SK-N-SH (cell line): ENCODE data around the gene PSIP1. TPM values are rescaled to one million over a fixed set of nuclear protein-coding genes. Genes with fewer than 3 reads are reported as not detected.

Source experiments
- CTCF ChIA-PET: fragments of 300-600, 350-600 bp; formaldehyde crosslinking; extraction: SDS; loops from one replicate; lab custom pipeline; 2021; lab: Yijun Ruan, JAX
- POLR2A ChIA-PET: fragments of 350-600 bp; sonication (Branson Sonifier 250); formaldehyde crosslinking; extraction: SDS; loops from one replicate; lab custom pipeline; 2020; ENCODE audit warnings: antibody characterized with exemption, inconsistent platforms; lab: Yijun Ruan, JAX
- DNase-seq: peaks from one replicate; pipeline ENCODE4 v3.0.0; 2012
- H2AFZ ChIP-seq: fragments of 200-600 bp; sonication (generic); 2 replicates; pipeline ENCODE4 v1.8.1; 2016; ENCODE audit warnings: antibody characterized with exemption, mild to moderate bottlenecking, low read depth
- H3F3A ChIP-seq: fragments of 200-600 bp; sonication (generic); replicated peaks from 2 replicates; pipeline ENCODE3; 2016; ENCODE audit warnings: antibody characterized with exemption, mild to moderate bottlenecking; ENCODE audit not compliant: insufficient read depth
- H3K27ac ChIP-seq, 2 experiments: fragments of 200-500 bp in 1 of 2; fragments of 200-600 bp in 1 of 2; sonication (Bioruptor generic) in 1 of 2; sonication (generic), shearing (Covaris generic) in 1 of 2; 2 replicates each; pipeline versions ENCODE4 v1.5.1 to v1.6.1; 2014 to 2016; ENCODE audit warnings: low read depth in 2 of 2, inconsistent platforms in 1 of 2, low read length in 1 of 2, mild to moderate bottlenecking in 1 of 2, mixed read lengths in 1 of 2
- H3K27me3 ChIP-seq: fragments of 200-600 bp; sonication (generic), shearing (Covaris generic); 2 replicates; pipeline ENCODE4 v1.6.1; 2016; ENCODE audit warnings: mixed run types; ENCODE audit not compliant: insufficient read depth
- H3K36me3 ChIP-seq, 2 experiments: fragments of 200-500 bp in 1 of 2; fragments of 200-600 bp in 1 of 2; sonication (Bioruptor generic) in 1 of 2; sonication (generic) in 1 of 2; replicated peaks in 1 of 2; 2 replicates each; pipeline versions ENCODE3 to v1.5.1; 2014 to 2016; ENCODE audit warnings: low read length in 1 of 2, mild to moderate bottlenecking in 1 of 2; ENCODE audit not compliant: insufficient read depth in 2 of 2, control insufficient read depth in 1 of 2
- H3K4me1 ChIP-seq, 2 experiments: fragments of 200-500 bp in 1 of 2; fragments of 200-600 bp in 1 of 2; sonication (Bioruptor generic) in 1 of 2; sonication (generic), shearing (Covaris generic) in 1 of 2; 2 replicates each; pipeline versions ENCODE4 v1.5.1 to v1.6.1; 2014 to 2016; ENCODE audit warnings: low read depth in 1 of 2, low read length in 1 of 2, mixed run types in 1 of 2; ENCODE audit not compliant: insufficient read depth in 2 of 2, control insufficient read depth in 1 of 2
- H3K4me2 ChIP-seq: fragments of 200-600 bp; sonication (generic), shearing (Covaris generic); 2 replicates; pipeline ENCODE4 v1.6.1; 2017; ENCODE audit warnings: mixed run types
- H3K4me3 ChIP-seq, 2 experiments: fragments of 200-500 bp in 1 of 2; fragments of 200-600 bp in 1 of 2; sonication (Bioruptor generic) in 1 of 2; sonication (generic), shearing (Covaris generic) in 1 of 2; 2 replicates each; pipeline versions ENCODE4 v1.5.1 to v1.8.1; 2014 to 2016; ENCODE audit warnings: low read depth in 2 of 2, inconsistent platforms in 1 of 2, low read length in 1 of 2, mild to moderate bottlenecking in 1 of 2, mixed read lengths in 1 of 2, moderate library complexity in 1 of 2
- H3K79me2 ChIP-seq: fragments of 200-600 bp; sonication (generic); 2 replicates; pipeline ENCODE4 v1.8.1; 2017; ENCODE audit warnings: mild to moderate bottlenecking; ENCODE audit not compliant: insufficient read depth
- H3K9ac ChIP-seq: fragments of 200-600 bp; sonication (generic); 2 replicates; pipeline ENCODE4 v1.6.1; 2017; ENCODE audit warnings: mixed run types
- H3K9me2 ChIP-seq: fragments of 200-600 bp; sonication (generic); 2 replicates; pipeline ENCODE4 v1.6.1; 2017; ENCODE audit warnings: mixed run types
- H3K9me3 ChIP-seq: fragments of 200-600 bp; sonication (generic); 2 replicates; pipeline ENCODE4 v1.6.1; 2017; ENCODE audit warnings: mixed run types, mild to moderate bottlenecking, moderate library complexity
- H4K20me1 ChIP-seq: fragments of 200-600 bp; sonication (generic); 2 replicates; pipeline ENCODE4 v1.6.1; 2017; ENCODE audit warnings: mild to moderate bottlenecking, mixed run types; ENCODE audit not compliant: insufficient read depth
- CHD2 ChIP-seq: fragments of 150-350 bp; IDR thresholded peaks from 2 replicates; pipeline ENCODE4 v1.6.1; 2018; ENCODE audit warnings: low read length; ENCODE audit not compliant: partially characterized antibody
- JUND ChIP-seq: IDR thresholded peaks from 2 replicates; pipeline ENCODE4 v1.4.0; 2012
- MXI1 ChIP-seq: IDR thresholded peaks from 2 replicates; pipeline ENCODE4 v1.6.1; 2012; ENCODE audit warnings: mild to moderate bottlenecking, low read depth, low read length, improper control_type of control experiment
- NRF1 ChIP-seq: IDR thresholded peaks from 2 replicates; pipeline ENCODE4 v1.6.1; 2012; ENCODE audit warnings: low read depth, mild to moderate bottlenecking, low read length
- RCOR1 ChIP-seq: fragments of 150-350 bp; IDR thresholded peaks from 2 replicates; pipeline ENCODE4 v1.6.1; 2017; ENCODE audit warnings: antibody characterized with exemption, low read length
- RXRA ChIP-seq: IDR thresholded peaks from 2 replicates; pipeline ENCODE4 v1.4.0; 2012; ENCODE audit warnings: low read depth, mild to moderate bottlenecking, borderline replicate concordance
- SIN3A ChIP-seq: IDR thresholded peaks from 2 replicates; pipeline ENCODE4 v1.6.1; 2012; ENCODE audit warnings: low read depth, mild to moderate bottlenecking, low read length, moderate library complexity, borderline replicate concordance
- SMC3 ChIP-seq: IDR thresholded peaks from 2 replicates; pipeline ENCODE4 v1.6.1; 2012; ENCODE audit warnings: low read depth, low read length, improper control_type of control experiment
- TEAD4 ChIP-seq: IDR thresholded peaks from 2 replicates; pipeline ENCODE4 v1.4.0; 2012; ENCODE audit warnings: mild to moderate bottlenecking, borderline replicate concordance; ENCODE audit not compliant: insufficient read depth
- YY1 ChIP-seq: IDR thresholded peaks from 2 replicates; pipeline ENCODE4 v1.4.0; 2012; ENCODE audit warnings: low read depth, mild to moderate bottlenecking
- WGBS: methylation state at CpG from one replicate; pipeline ENCODE4 v1.1.6; 2017; ENCODE audit warnings: low lambda C conversion rate; 5-methylcytosine and 5-hydroxymethylcytosine counted together
- polyA plus RNA-seq, 3 experiments: library from polyadenylated mRNA; depleted of rRNA; stranded (reverse); fragments of >200 nt; gene quantifications; 2 replicates each; pipeline ENCODE4 v1.2.3, GENCODE V29; 2012
- TF ChIP-seq, protein P1 (sequence below): fragments of 200-600 bp; sonication (generic); IDR thresholded peaks from 2 replicates; pipeline ENCODE4 v1.6.1; 2017; ENCODE audit warnings: antibody characterized with exemption, mild to moderate bottlenecking, moderate library complexity
- TF ChIP-seq, protein P2 (sequence below): fragments of 150-350 bp; IDR thresholded peaks from 2 replicates; pipeline ENCODE4 v1.6.1; 2016; ENCODE audit warnings: mild to moderate bottlenecking, low read depth, low read length
- TF ChIP-seq, protein P3 (sequence below): IDR thresholded peaks from 2 replicates; pipeline ENCODE4 v1.4.0; 2012; ENCODE audit warnings: low read depth, borderline replicate concordance
- TF ChIP-seq, protein P4 (sequence below): IDR thresholded peaks from 2 replicates; pipeline ENCODE4; 2012

PSIP1 gene
- polyA plus RNA-seq, 1 of the 3 experiments (the other 2 are of a cell fraction) = 21.0 TPM

DNA sequence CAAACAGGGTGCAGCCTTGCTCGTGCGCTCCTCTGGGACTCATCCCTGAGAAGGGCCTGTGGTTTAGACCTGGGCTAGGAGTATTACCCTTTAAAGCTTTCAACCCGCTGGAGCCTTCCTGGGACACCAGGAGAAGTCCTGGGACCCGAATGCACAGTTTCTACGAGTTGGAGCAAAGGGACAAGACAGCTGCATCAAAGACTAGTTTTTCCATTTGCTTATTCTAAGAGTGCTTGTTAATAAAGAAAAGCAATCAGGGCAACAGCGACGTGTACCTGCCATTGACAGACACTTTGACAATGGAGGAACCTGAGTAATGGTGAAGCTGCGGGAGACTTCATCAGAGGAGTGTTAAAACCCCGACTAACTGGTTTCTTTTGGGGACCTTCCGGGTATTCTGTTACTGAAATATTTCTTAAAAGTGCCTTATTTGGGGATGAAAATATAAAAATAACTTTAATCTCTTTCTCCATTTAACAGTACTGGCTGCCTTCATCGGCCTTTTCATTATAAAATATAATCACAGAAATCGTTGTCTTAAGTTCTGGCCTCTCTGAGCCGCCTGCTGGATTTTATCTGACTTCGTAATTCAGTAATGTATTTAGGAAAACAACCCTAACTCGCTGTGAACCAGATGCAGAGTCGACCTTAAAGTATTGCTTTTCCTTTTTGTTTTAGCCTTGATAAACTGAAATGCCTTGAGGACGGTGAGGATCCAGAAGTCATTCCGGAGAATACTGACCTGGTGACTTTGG, 87.4 kb downstream of the PSIP1 start:
- Histone ChIP-seq H3K79me2 (peaks cover 57% of the 10 kb centered on the region), H3K9me3 (no peaks in the 10 kb centered on the region), H4K20me1 (no peaks in the 10 kb centered on the region; the same call in 1 of the 2 replicates), H3K4me3 (peak overlapping the region; percentile 86 to 93), H3K27me3 (no peaks in the 10 kb centered on the region), H3K4me2 (peak overlapping the region; percentile 85), H3K4me1 (peaks cover 0 to 9% of the 10 kb centered on the region in 2 experiments; a peak in 2 of 4 replicates), H2AFZ (peak overlapping the region; percentile 80; the same call in 1 of the 2 replicates), H3K9ac (peak overlapping the region; percentile 92), H3K36me3 (peaks cover 19 to 32% of the 10 kb centered on the region in 2 experiments), H3K9me2 (no peaks in the 10 kb centered on the region), H3F3A (no peaks in the 10 kb centered on the region), H3K27ac (peak overlapping the region; percentile 32 to 89)
- CTCF ChIA-PET = interaction anchor here (1.3 to 2.2 kb wide), 4 partner anchors 19 to 218 kb away, joined by 3 to 9 read pairs (median 6); no protein-coding TSS in a partner anchor
- POLR2A ChIA-PET = interaction anchor here (0.7 to 1.9 kb wide), 3 partner anchors 12 to 130 kb away, joined by 3 to 7 read pairs (median 3); partner anchors contain the start of gene CCDC171
- DNase-seq = peak; percentile 52
- 2% methylated on average over 15 of the region's 18 CpGs for WGBS
- TF ChIP-seq MXI1 (no peak), RXRA (no peak), SMC3 (peak; percentile 28), NRF1 (no peak), RCOR1 (no peak), SIN3A (no peak), TEAD4 (no peak), YY1 (no peak), JUND (no peak), CHD2 (no peak)
- TF ChIP-seq, protein P1, sequence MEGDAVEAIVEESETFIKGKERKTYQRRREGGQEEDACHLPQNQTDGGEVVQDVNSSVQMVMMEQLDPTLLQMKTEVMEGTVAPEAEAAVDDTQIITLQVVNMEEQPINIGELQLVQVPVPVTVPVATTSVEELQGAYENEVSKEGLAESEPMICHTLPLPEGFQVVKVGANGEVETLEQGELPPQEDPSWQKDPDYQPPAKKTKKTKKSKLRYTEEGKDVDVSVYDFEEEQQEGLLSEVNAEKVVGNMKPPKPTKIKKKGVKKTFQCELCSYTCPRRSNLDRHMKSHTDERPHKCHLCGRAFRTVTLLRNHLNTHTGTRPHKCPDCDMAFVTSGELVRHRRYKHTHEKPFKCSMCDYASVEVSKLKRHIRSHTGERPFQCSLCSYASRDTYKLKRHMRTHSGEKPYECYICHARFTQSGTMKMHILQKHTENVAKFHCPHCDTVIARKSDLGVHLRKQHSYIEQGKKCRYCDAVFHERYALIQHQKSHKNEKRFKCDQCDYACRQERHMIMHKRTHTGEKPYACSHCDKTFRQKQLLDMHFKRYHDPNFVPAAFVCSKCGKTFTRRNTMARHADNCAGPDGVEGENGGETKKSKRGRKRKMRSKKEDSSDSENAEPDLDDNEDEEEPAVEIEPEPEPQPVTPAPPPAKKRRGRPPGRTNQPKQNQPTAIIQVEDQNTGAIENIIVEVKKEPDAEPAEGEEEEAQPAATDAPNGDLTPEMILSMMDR = peak; percentile 48
- TF ChIP-seq, protein P2, sequence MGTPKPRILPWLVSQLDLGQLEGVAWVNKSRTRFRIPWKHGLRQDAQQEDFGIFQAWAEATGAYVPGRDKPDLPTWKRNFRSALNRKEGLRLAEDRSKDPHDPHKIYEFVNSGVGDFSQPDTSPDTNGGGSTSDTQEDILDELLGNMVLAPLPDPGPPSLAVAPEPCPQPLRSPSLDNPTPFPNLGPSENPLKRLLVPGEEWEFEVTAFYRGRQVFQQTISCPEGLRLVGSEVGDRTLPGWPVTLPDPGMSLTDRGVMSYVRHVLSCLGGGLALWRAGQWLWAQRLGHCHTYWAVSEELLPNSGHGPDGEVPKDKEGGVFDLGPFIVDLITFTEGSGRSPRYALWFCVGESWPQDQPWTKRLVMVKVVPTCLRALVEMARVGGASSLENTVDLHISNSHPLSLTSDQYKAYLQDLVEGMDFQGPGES = no peak
- TF ChIP-seq, protein P3, sequence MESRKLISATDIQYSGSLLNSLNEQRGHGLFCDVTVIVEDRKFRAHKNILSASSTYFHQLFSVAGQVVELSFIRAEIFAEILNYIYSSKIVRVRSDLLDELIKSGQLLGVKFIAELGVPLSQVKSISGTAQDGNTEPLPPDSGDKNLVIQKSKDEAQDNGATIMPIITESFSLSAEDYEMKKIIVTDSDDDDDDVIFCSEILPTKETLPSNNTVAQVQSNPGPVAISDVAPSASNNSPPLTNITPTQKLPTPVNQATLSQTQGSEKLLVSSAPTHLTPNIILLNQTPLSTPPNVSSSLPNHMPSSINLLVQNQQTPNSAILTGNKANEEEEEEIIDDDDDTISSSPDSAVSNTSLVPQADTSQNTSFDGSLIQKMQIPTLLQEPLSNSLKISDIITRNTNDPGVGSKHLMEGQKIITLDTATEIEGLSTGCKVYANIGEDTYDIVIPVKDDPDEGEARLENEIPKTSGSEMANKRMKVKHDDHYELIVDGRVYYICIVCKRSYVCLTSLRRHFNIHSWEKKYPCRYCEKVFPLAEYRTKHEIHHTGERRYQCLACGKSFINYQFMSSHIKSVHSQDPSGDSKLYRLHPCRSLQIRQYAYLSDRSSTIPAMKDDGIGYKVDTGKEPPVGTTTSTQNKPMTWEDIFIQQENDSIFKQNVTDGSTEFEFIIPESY = no peak
- TF ChIP-seq, protein P4, sequence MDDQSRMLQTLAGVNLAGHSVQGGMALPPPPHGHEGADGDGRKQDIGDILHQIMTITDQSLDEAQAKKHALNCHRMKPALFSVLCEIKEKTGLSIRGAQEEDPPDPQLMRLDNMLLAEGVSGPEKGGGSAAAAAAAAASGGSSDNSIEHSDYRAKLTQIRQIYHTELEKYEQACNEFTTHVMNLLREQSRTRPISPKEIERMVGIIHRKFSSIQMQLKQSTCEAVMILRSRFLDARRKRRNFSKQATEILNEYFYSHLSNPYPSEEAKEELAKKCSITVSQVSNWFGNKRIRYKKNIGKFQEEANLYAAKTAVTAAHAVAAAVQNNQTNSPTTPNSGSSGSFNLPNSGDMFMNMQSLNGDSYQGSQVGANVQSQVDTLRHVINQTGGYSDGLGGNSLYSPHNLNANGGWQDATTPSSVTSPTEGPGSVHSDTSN = no peak
